ENCODE results near the gene INSM2.

The INSM2 gene

DNA sequence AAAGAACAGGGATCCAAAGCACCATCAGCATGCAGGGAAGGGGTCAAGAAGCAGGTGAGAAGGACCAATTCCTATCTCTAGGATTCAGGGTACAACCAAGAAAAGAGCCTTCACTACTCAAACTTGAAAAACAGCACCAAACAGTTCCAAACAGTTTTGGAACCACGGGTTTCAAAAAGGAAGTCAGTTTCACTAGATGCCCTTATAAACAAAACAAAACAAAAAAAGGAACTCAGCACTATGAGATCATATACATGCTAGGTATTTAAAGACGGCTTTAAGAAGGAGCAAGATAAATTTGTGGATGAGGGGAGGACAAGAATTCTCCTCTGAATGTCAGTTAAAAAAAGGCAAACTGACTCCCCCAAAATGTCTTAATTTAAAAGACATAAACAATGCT lies 6.0 kb downstream of the INSM2 start:
- Histone ChIP-seq H3K9me3 (ENCODE audit: control insufficient read depth, low read length) (no peaks in the 10 kb centered on the region), H3K36me3 (ENCODE audit: control insufficient read depth, insufficient read depth, low read length) (no peaks in the 10 kb centered on the region), H3K4me3 (ENCODE audit: insufficient read depth, low read depth, low read length) (no peak overlapping the region), H3K4me1 (ENCODE audit: control insufficient read depth, insufficient read depth, low read length) (peaks cover 4% of the 10 kb centered on the region), H3K27ac (ENCODE audit: insufficient read depth, low read depth, low read length, poor library complexity, severe bottlenecking) (no peak overlapping the region), H3K27me3 (ENCODE audit: control insufficient read depth, insufficient read depth, low read length, poor library complexity, severe bottlenecking) (peaks cover 25% of the 10 kb centered on the region)
- 93 to 100% methylated on average over 1 to 2 of the region's 2 CpGs for WGBS, 2 experiments

GRCh38 chr14:35543006-35543405 lies 9.0 kb downstream of the INSM2 start:
- 97 to 99% methylated on average over 4 to 5 of the region's 5 CpGs for WGBS, 2 experiments

GRCh38 chr14:35549551-35549950 lies 15.6 kb downstream of the INSM2 start:
- Histone ChIP-seq H3K27me3 (ENCODE audit: control insufficient read depth, insufficient read depth, low read length, poor library complexity, severe bottlenecking) (no peaks in the 10 kb centered on the region), H3K27ac (ENCODE audit: insufficient read depth, low read depth, low read length, poor library complexity, severe bottlenecking) (no peak overlapping the region), H3K9me3 (ENCODE audit: control insufficient read depth, low read length) (no peaks in the 10 kb centered on the region), H3K4me1 (ENCODE audit: control insufficient read depth, insufficient read depth, low read length) (no peaks in the 10 kb centered on the region), H3K36me3 (ENCODE audit: control insufficient read depth, insufficient read depth, low read length) (no peaks in the 10 kb centered on the region), H3K4me3 (ENCODE audit: insufficient read depth, low read depth, low read length) (no peak overlapping the region)
- WGBS, 2 experiments: 87 to 95% methylated on average over 2 to 4 of the region's 4 CpGs

More at GRCh38 chr14:35543006-35543405, 9.0 kb downstream of the INSM2 start:
- no peaks in the 10 kb centered on the region for H3K27me3 ChIP-seq (ENCODE audit: control insufficient read depth, insufficient read depth, low read length, poor library complexity, severe bottlenecking)
- H3K27ac ChIP-seq (ENCODE audit: insufficient read depth, low read depth, low read length, poor library complexity, severe bottlenecking): no peak overlapping the region
- no peak overlapping the region for H3K4me3 ChIP-seq (ENCODE audit: insufficient read depth, low read depth, low read length)
- no peaks in the 10 kb centered on the region for H3K9me3 ChIP-seq (ENCODE audit: control insufficient read depth, low read length)
- no peaks in the 10 kb centered on the region for H3K36me3 ChIP-seq (ENCODE audit: control insufficient read depth, insufficient read depth, low read length)
- no peaks in the 10 kb centered on the region for H3K4me1 ChIP-seq (ENCODE audit: control insufficient read depth, insufficient read depth, low read length)

- Histone ChIP-seq H3K36me3 (ENCODE audit: control insufficient read depth, insufficient read depth, low read length) (no peaks in the 10 kb centered on the region), H3K4me3 (ENCODE audit: insufficient read depth, low read depth, low read length) (no peak overlapping the region), H3K27me3 (ENCODE audit: control insufficient read depth, insufficient read depth, low read length, poor library complexity, severe bottlenecking) (no peaks in the 10 kb centered on the region), H3K27ac (ENCODE audit: insufficient read depth, low read depth, low read length, poor library complexity, severe bottlenecking) (no peak overlapping the region), H3K9me3 (ENCODE audit: control insufficient read depth, low read length) (no peaks in the 10 kb centered on the region), H3K4me1 (ENCODE audit: control insufficient read depth, insufficient read depth, low read length) (no peaks in the 10 kb centered on the region)
- WGBS, 2 experiments: 86 to 94% methylated on average over 1 of the region's 1 CpG
These were observed 17.1 kb downstream of the INSM2 start for GRCh38 chr14:35551081-35551480.

GRCh38 chr14:35553808-35554207 lies 19.8 kb downstream of the INSM2 start:
- peaks cover 6% of the 10 kb centered on the region for H3K4me1 ChIP-seq (ENCODE audit: control insufficient read depth, insufficient read depth, low read length)
- H3K27me3 ChIP-seq (ENCODE audit: control insufficient read depth, insufficient read depth, low read length, poor library complexity, severe bottlenecking): no peaks in the 10 kb centered on the region
- H3K36me3 ChIP-seq (ENCODE audit: control insufficient read depth, insufficient read depth, low read length): no peaks in the 10 kb centered on the region
- WGBS, 2 experiments: 100% methylated on average over 1 of the region's 1 CpG; no CpG with 5 or more reads in 1 of the 2 experiments
- H3K9me3 ChIP-seq (ENCODE audit: control insufficient read depth, low read length): no peaks in the 10 kb centered on the region
- H3K4me3 ChIP-seq (ENCODE audit: insufficient read depth, low read depth, low read length): no peak overlapping the region
- no peak overlapping the region for H3K27ac ChIP-seq (ENCODE audit: insufficient read depth, low read depth, low read length, poor library complexity, severe bottlenecking)

DNA sequence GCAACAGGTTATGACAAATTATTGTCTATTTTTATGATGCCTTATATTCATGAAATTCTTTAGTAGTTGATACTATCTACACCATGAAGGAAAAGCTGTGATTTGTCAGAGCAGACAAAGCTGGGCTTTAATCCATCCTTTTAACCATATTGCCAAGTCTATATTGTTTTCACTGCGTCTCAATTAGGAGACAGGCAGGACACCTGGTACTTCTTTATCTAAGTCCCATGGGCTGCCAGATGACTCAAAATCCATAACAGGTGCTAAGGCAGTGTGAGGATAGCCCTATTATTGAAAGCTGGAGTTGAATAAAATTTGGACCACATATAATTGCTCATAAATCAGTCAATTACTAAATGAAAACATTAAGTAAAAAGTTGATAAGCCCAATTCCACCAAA lies 22.6 kb downstream of the INSM2 start:
- Histone ChIP-seq H3K4me1 (ENCODE audit: control insufficient read depth, insufficient read depth, low read length) (peaks cover 7% of the 10 kb centered on the region), H3K9me3 (ENCODE audit: control insufficient read depth, low read length) (no peaks in the 10 kb centered on the region), H3K27me3 (ENCODE audit: control insufficient read depth, insufficient read depth, low read length, poor library complexity, severe bottlenecking) (no peaks in the 10 kb centered on the region), H3K27ac (ENCODE audit: insufficient read depth, low read depth, low read length, poor library complexity, severe bottlenecking) (no peak overlapping the region), H3K4me3 (ENCODE audit: insufficient read depth, low read depth, low read length) (no peak overlapping the region), H3K36me3 (ENCODE audit: control insufficient read depth, insufficient read depth, low read length) (no peaks in the 10 kb centered on the region)
- WGBS, 2 experiments: 85 to 93% methylated on average over 1 of the region's 1 CpG

DNA sequence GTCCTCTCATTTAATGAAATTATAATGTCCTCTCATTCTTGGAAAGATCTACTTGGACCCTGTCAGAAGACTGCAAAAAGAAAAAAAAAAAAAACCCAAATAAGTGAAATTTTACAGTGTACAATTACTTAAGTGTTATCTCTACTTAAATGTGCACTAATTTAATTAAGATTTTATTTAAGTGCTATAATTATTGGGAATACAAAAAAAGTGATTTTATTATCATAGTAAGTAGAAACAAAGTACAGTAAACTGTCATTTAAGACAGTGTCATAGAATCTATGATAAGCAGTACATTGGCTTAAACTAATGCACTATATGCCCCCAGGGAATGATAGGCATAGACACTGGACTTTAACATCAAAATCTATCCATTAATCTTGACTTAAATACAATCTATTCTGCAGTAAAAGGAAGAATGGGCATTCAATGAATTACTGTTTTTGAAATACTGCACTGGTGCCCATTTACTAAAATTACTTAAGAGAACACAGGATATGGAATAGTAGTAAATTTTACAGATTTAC lies 23.3 kb downstream of the INSM2 start:
- no peak overlapping the region for H3K27ac ChIP-seq (ENCODE audit: insufficient read depth, low read depth, low read length, poor library complexity, severe bottlenecking)
- no peaks in the 10 kb centered on the region for H3K36me3 ChIP-seq (ENCODE audit: control insufficient read depth, insufficient read depth, low read length)
- no peak overlapping the region for H3K4me3 ChIP-seq (ENCODE audit: insufficient read depth, low read depth, low read length)
- no peaks in the 10 kb centered on the region for H3K27me3 ChIP-seq (ENCODE audit: control insufficient read depth, insufficient read depth, low read length, poor library complexity, severe bottlenecking)
- H3K4me1 ChIP-seq (ENCODE audit: control insufficient read depth, insufficient read depth, low read length): peaks cover 7% of the 10 kb centered on the region
- H3K9me3 ChIP-seq (ENCODE audit: control insufficient read depth, low read length): no peaks in the 10 kb centered on the region

GRCh38 chr14:35558680-35559079 lies 24.7 kb downstream of the INSM2 start:
- no peaks in the 10 kb centered on the region for H3K36me3 ChIP-seq (ENCODE audit: control insufficient read depth, insufficient read depth, low read length)
- WGBS, 2 experiments: 15% methylated on average over 2 of the region's 2 CpGs
- peaks cover 7% of the 10 kb centered on the region for H3K4me1 ChIP-seq (ENCODE audit: control insufficient read depth, insufficient read depth, low read length)
- H3K27me3 ChIP-seq (ENCODE audit: control insufficient read depth, insufficient read depth, low read length, poor library complexity, severe bottlenecking): no peaks in the 10 kb centered on the region
- no peak overlapping the region for H3K27ac ChIP-seq (ENCODE audit: insufficient read depth, low read depth, low read length, poor library complexity, severe bottlenecking)
- H3K9me3 ChIP-seq (ENCODE audit: control insufficient read depth, low read length): no peaks in the 10 kb centered on the region
- no peak overlapping the region for H3K4me3 ChIP-seq (ENCODE audit: insufficient read depth, low read depth, low read length)

GRCh38 chr14:35565871-35566464 lies 32.0 kb downstream of the INSM2 start:
- Histone ChIP-seq H3K9me3 (ENCODE audit: control insufficient read depth, low read length) (no peaks in the 10 kb centered on the region), H3K27ac (ENCODE audit: insufficient read depth, low read depth, low read length, poor library complexity, severe bottlenecking) (no peak overlapping the region), H3K27me3 (ENCODE audit: control insufficient read depth, insufficient read depth, low read length, poor library complexity, severe bottlenecking) (no peaks in the 10 kb centered on the region), H3K4me1 (ENCODE audit: control insufficient read depth, insufficient read depth, low read length) (no peaks in the 10 kb centered on the region), H3K36me3 (ENCODE audit: control insufficient read depth, insufficient read depth, low read length) (no peaks in the 10 kb centered on the region), H3K4me3 (ENCODE audit: insufficient read depth, low read depth, low read length) (no peak overlapping the region)
- 96 to 97% methylated on average over 4 of the region's 4 CpGs for WGBS, 2 experiments

DNA sequence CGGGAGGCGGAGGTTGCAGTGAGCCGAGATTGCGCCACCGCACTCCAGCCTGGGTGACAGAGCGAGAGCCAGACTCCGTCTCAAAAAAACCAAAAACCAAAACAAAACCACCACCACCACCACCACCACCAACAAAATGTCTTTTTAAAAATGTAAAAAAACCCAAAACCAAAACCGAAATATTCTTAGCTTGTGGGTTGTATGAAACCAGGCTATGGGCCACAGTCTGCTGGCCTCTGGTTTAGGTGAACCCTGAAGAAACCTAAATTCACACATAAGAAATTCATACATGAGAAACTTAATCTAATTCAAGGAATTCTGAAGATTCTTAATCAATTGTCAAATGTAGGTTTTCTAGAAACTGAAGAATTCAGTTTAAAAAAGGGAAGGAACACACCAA lies 37.6 kb downstream of the INSM2 start:
- 90 to 97% methylated on average over 8 of the region's 8 CpGs for WGBS, 2 experiments
- no peaks in the 10 kb centered on the region for H3K9me3 ChIP-seq (ENCODE audit: control insufficient read depth, low read length)

GRCh38 chr14:35573911-35574310 lies 39.9 kb downstream of the INSM2 start:
- no peaks in the 10 kb centered on the region for H3K27me3 ChIP-seq (ENCODE audit: control insufficient read depth, insufficient read depth, low read length, poor library complexity, severe bottlenecking)
- no peaks in the 10 kb centered on the region for H3K36me3 ChIP-seq (ENCODE audit: control insufficient read depth, insufficient read depth, low read length)
- no peaks in the 10 kb centered on the region for H3K9me3 ChIP-seq (ENCODE audit: control insufficient read depth, low read length)
- no peak overlapping the region for H3K27ac ChIP-seq (ENCODE audit: insufficient read depth, low read depth, low read length, poor library complexity, severe bottlenecking)
- WGBS, 2 experiments: 93 to 95% methylated on average over 1 of the region's 2 CpGs
- no peak overlapping the region for H3K4me3 ChIP-seq (ENCODE audit: insufficient read depth, low read depth, low read length)
- H3K4me1 ChIP-seq (ENCODE audit: control insufficient read depth, insufficient read depth, low read length): no peaks in the 10 kb centered on the region

More for the DNA sequence above, 37.6 kb downstream of the INSM2 start:
- Histone ChIP-seq H3K27ac (ENCODE audit: insufficient read depth, low read depth, low read length, poor library complexity, severe bottlenecking) (no peak overlapping the region), H3K4me1 (ENCODE audit: control insufficient read depth, insufficient read depth, low read length) (no peaks in the 10 kb centered on the region), H3K36me3 (ENCODE audit: control insufficient read depth, insufficient read depth, low read length) (no peaks in the 10 kb centered on the region), H3K27me3 (ENCODE audit: control insufficient read depth, insufficient read depth, low read length, poor library complexity, severe bottlenecking) (no peaks in the 10 kb centered on the region), H3K4me3 (ENCODE audit: insufficient read depth, low read depth, low read length) (no peak overlapping the region)

All from ectodermal cell (in vitro differentiated cells).